Glutamatergic neuron (in vitro differentiated cells): ENCODE results near the gene B3GALNT1. TPM values are rescaled to one million over a fixed set of nuclear protein-coding genes. Genes with fewer than 3 reads are reported as not detected.

ENCODE experiments used
- DNase-seq: peaks from one replicate; pipeline ENCODE4 v3.0.0; 2022
- H3K27ac Mint-ChIP-seq: one replicate; pipeline ENCODE4 v1.8.0; 2020; ENCODE audit warnings: mild to moderate bottlenecking, mixed read lengths, inconsistent platforms; ENCODE audit not compliant: unreplicated experiment
- H3K27me3 Mint-ChIP-seq: one replicate; pipeline ENCODE4 v1.8.0; 2020; ENCODE audit warnings: mild to moderate bottlenecking, moderate library complexity, mixed read lengths, inconsistent platforms; ENCODE audit not compliant: unreplicated experiment
- H3K36me3 Mint-ChIP-seq: one replicate; pipeline ENCODE4 v1.8.0; 2020; ENCODE audit warnings: mild to moderate bottlenecking, mixed read lengths, inconsistent platforms; ENCODE audit not compliant: unreplicated experiment
- H3K4me1 Mint-ChIP-seq: one replicate; pipeline ENCODE4 v1.8.0; 2020; ENCODE audit warnings: mild to moderate bottlenecking, low read depth, mixed read lengths, inconsistent platforms; ENCODE audit not compliant: unreplicated experiment
- H3K4me3 Mint-ChIP-seq: one replicate; pipeline ENCODE4 v1.8.0; 2020; ENCODE audit warnings: mild to moderate bottlenecking, mixed read lengths, inconsistent platforms; ENCODE audit not compliant: unreplicated experiment
- H3K9me3 Mint-ChIP-seq: one replicate; pipeline ENCODE4 v1.8.0; 2020; ENCODE audit warnings: mild to moderate bottlenecking, moderate library complexity, mixed read lengths, inconsistent platforms; ENCODE audit not compliant: unreplicated experiment
- total RNA-seq: library from RNA; stranded (reverse); fragmentation: NEBNext Ultra II Directional; extraction: Animal tissue kit (Norgen Biotek cat#: 25700); gene quantifications from one replicate; pipeline ENCODE4 v1.2.1, GENCODE V29; 2021; ENCODE audit not compliant: unreplicated experiment
- TF ChIP-seq, protein P1 (sequence below): fragments of 200-600 bp; sonication (generic); IDR thresholded peaks from one replicate; pipeline ENCODE4 v1.5.0; 2021; ENCODE audit not compliant: partially characterized antibody, unreplicated experiment

Gene B3GALNT1
- total RNA-seq, 1 donor from 2014 or later, result 2.6 TPM

DNA sequence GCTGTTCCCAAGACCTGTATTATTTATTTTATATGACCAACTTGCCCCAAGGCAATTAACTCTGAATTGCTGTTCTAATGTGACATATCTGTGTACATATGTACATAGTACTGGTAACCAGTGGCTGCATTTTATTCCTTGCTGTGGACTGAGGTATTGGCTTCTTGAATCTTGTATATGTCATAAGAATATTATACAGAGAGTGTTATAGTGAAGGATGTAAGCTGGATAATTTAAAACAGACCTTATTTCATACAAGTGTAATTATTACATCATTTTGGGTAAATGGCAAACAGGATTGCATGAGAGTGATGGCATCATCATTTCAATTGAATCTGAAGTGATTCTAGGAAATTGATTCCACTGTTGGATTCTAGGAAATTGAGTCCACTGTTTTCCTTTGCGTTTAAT lies 32.9 kb downstream of the B3GALNT1 start:
- peaks cover 37% of the 10 kb centered on the region for H3K4me1 Mint-ChIP-seq
- peaks cover 5% of the 10 kb centered on the region for H3K36me3 Mint-ChIP-seq
- H3K4me3 Mint-ChIP-seq, result no peak overlapping the region
- H3K27ac Mint-ChIP-seq, result no peak overlapping the region
- H3K9me3 Mint-ChIP-seq, result no peaks in the 10 kb centered on the region
- TF ChIP-seq, protein P1, sequence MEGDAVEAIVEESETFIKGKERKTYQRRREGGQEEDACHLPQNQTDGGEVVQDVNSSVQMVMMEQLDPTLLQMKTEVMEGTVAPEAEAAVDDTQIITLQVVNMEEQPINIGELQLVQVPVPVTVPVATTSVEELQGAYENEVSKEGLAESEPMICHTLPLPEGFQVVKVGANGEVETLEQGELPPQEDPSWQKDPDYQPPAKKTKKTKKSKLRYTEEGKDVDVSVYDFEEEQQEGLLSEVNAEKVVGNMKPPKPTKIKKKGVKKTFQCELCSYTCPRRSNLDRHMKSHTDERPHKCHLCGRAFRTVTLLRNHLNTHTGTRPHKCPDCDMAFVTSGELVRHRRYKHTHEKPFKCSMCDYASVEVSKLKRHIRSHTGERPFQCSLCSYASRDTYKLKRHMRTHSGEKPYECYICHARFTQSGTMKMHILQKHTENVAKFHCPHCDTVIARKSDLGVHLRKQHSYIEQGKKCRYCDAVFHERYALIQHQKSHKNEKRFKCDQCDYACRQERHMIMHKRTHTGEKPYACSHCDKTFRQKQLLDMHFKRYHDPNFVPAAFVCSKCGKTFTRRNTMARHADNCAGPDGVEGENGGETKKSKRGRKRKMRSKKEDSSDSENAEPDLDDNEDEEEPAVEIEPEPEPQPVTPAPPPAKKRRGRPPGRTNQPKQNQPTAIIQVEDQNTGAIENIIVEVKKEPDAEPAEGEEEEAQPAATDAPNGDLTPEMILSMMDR, result no peak
- peaks cover 2% of the 10 kb centered on the region for H3K27me3 Mint-ChIP-seq
- DNase-seq, result no peak

DNA sequence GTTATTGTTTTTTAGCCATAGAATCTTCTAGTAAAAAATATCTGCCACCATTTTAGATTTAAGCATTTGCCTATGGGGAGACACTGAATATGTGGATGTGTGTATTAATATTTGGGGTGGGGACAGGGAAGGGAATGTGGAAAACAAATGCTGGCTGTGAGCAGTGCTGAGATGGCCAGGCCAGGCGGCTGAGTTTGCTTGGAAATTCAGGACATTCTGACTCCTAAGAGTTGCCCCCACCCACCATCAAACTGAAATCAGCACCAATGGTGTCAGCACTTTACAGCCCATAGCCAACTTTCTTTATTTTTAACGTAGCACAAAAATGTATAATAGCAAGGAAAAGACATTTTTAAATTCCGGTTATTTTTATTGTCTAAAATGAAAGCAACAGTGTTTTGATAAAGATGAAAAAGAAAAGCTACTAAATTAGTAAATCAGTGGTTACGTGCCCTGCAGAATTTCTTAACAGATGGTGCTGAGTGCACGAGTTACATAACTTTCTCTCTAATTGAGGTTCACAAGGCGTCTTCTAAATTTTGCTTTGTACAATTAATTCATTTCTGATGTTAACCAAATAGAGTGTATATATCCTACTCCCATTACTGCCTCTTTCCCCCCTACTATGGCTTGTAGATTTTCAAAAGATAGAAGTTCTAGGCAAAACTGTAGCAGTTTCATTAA lies 34.0 kb downstream of the B3GALNT1 start:
- DNase-seq, result no peak
- H3K27me3 Mint-ChIP-seq, result peaks cover 2% of the 10 kb centered on the region
- H3K9me3 Mint-ChIP-seq, result no peaks in the 10 kb centered on the region
- TF ChIP-seq, protein P1, result no peak
- peak overlapping the region; percentile 55 for H3K4me3 Mint-ChIP-seq
- H3K27ac Mint-ChIP-seq, result peak overlapping the region; percentile 93
- H3K36me3 Mint-ChIP-seq, result peaks cover 6% of the 10 kb centered on the region
- peaks cover 33% of the 10 kb centered on the region for H3K4me1 Mint-ChIP-seq

DNA sequence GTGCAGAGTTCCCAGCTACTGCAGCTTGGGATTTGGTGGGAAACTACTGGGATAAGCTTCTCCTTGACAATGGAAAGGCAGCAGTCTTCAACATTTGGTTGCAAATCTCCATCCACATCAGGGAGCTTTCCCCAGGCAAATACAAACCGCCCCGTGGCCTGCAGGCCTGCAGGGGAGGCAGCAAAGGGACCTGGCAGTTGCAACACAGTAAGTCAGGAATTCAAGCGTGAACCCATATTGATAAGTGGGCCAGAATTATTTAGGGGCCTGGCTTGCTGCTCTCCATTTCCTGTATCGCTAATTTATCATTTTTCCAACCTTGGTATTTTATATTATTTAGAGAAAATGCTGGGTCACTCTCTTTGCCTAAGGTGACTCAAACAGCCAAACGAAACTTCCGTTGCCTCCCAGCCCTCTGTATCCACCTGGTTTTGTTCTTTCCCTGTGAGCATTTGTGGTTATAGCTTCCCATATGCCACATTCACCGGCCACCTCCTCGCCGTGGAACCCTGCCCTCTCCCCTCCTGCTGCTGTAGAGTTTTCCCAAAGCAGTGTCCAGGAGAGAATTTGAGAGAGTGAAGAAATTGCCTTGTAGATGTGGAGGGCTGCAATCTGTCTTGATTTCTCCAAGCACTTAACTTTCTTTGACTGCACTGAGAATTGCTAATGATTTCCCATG lies 34.8 kb downstream of the B3GALNT1 start:
- H3K27ac Mint-ChIP-seq, result peak overlapping the region; percentile 93
- peaks cover 10% of the 10 kb centered on the region for H3K36me3 Mint-ChIP-seq
- TF ChIP-seq, protein P1, result no peak
- peaks cover 33% of the 10 kb centered on the region for H3K4me1 Mint-ChIP-seq
- DNase-seq, result no peak
- H3K4me3 Mint-ChIP-seq, result peak overlapping the region; percentile 55
- H3K9me3 Mint-ChIP-seq, result no peaks in the 10 kb centered on the region
- peaks cover 2% of the 10 kb centered on the region for H3K27me3 Mint-ChIP-seq

GRCh38 chr3:161069511-161070251 lies 35.5 kb downstream of the B3GALNT1 start:
- Mint-ChIP-seq H3K27ac (peak overlapping the region; percentile 93), H3K9me3 (no peaks in the 10 kb centered on the region), H3K36me3 (peaks cover 10% of the 10 kb centered on the region), H3K27me3 (peaks cover 2% of the 10 kb centered on the region), H3K4me3 (no peak overlapping the region), H3K4me1 (peaks cover 33% of the 10 kb centered on the region)
- TF ChIP-seq, protein P1, result no peak
- no peak for DNase-seq

DNA sequence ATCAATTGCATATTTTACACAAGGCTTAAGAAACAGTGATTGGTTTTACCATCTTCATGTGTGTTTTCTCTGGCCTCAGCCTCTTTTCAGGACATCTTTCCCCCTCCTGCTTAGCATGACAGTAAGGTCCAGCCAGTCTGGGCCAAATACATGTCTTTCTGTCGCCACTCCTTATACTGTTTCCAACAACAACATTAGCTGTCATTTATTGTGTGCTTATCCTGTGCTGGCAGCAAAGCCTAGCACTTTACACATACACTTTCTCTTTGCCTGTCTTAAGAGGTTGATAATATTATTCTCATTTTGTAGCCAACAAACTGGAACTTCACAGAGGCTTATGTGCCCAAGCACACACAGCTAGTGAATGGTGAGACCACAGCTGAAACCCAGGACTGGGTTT lies 37.8 kb downstream of the B3GALNT1 start:
- peaks cover 1% of the 10 kb centered on the region for H3K9me3 Mint-ChIP-seq

More for the DNA sequence above, 37.8 kb downstream of the B3GALNT1 start:
- no peak overlapping the region for H3K4me3 Mint-ChIP-seq
- H3K36me3 Mint-ChIP-seq, result peaks cover 10% of the 10 kb centered on the region
- peaks cover 35% of the 10 kb centered on the region for H3K4me1 Mint-ChIP-seq
- TF ChIP-seq, protein P1, result no peak
- DNase-seq, result no peak
- H3K27me3 Mint-ChIP-seq, result peaks cover 4% of the 10 kb centered on the region
- no peak overlapping the region for H3K27ac Mint-ChIP-seq
